ENCODE data around the gene HACE1. TPM values are rescaled to one million over a fixed set of nuclear protein-coding genes. Genes with fewer than 3 reads are reported as not detected.

HACE1 gene
- total RNA-seq, 2 experiments from 2014 or later = 7.4 to 8.2 TPM

- Histone ChIP-seq H3K4me1 (ENCODE audit: insufficient read depth, low read length) (peaks cover 7% of the 10 kb centered on the region), H3K36me3 (ENCODE audit: insufficient read depth, low read length) (no peaks in the 10 kb centered on the region), H3K27me3 (ENCODE audit: control insufficient read depth in 1 of 2, insufficient read depth in 2 of 2, low read length in 2 of 2) (no peaks in the 10 kb centered on the region), H3K9me3 (ENCODE audit: control insufficient read depth in 1 of 2, insufficient read depth in 1 of 2, low read length in 2 of 2) (no peaks in the 10 kb centered on the region), H3K4me3 (ENCODE audit: low read length) (no peak overlapping the region), H3K27ac (ENCODE audit: low read depth in 1 of 2, low read length in 2 of 2) (no peak overlapping the region)
- ChIA-PET POLR2A (no interaction called here), CTCF (no interaction called here)
- DNase-seq = no peak
- Mint-ChIP-seq H3K36me3 (ENCODE audit: low read depth) (no peaks in the 10 kb centered on the region), H3K9me3 (no peaks in the 10 kb centered on the region), H3K4me3 (no peak overlapping the region), H3K4me1 (ENCODE audit: low read depth) (peaks cover 47% of the 10 kb centered on the region), H3K27me3 (no peaks in the 10 kb centered on the region), H3K27ac (no peak overlapping the region)
- TF ChIP-seq CTCF (IDR thresholded peaks at IDR 0.05) = no peak
- ATAC-seq (ENCODE audit: poor library complexity) = no peak
- intact Hi-C loops (cut with DNase I, micrococcal nuclease) = no loop called here
Observed at GRCh38 chr6:104698979-104699378, 160.7 kb downstream of the HACE1 start.

- DNase-seq (no peak), ATAC-seq (ENCODE audit: poor library complexity) (no peak)
- H3K27me3 ChIP-seq (ENCODE audit: control insufficient read depth in 1 of 2, insufficient read depth in 2 of 2, low read length in 2 of 2) = no peaks in the 10 kb centered on the region
- Mint-ChIP-seq H3K27ac (no peak overlapping the region), H3K4me1 (ENCODE audit: low read depth) (peaks cover 43% of the 10 kb centered on the region), H3K36me3 (ENCODE audit: low read depth) (no peaks in the 10 kb centered on the region), H3K9me3 (no peaks in the 10 kb centered on the region), H3K27me3 (no peaks in the 10 kb centered on the region), H3K4me3 (no peak overlapping the region)
- no peak for TF ChIP-seq CTCF (IDR thresholded peaks at IDR 0.05)
- no peak overlapping the region for H3K4me3 ChIP-seq (ENCODE audit: low read length)
- no peaks in the 10 kb centered on the region for H3K36me3 ChIP-seq (ENCODE audit: insufficient read depth, low read length)
- no peak overlapping the region for H3K27ac ChIP-seq (ENCODE audit: low read depth in 1 of 2, low read length in 2 of 2)
- H3K9me3 ChIP-seq (ENCODE audit: control insufficient read depth in 1 of 2, insufficient read depth in 1 of 2, low read length in 2 of 2) = no peaks in the 10 kb centered on the region
- no peaks in the 10 kb centered on the region for H3K4me1 ChIP-seq (ENCODE audit: insufficient read depth, low read length)
- POLR2A ChIA-PET = no interaction called here
- CTCF ChIA-PET = no interaction called here
- intact Hi-C loops (cut with DNase I, micrococcal nuclease) = no loop called here
Observed at GRCh38 chr6:104692008-104692407, 167.7 kb downstream of the HACE1 start.

- POLR2A ChIA-PET = interaction anchor here (0.7 kb wide), 1 partner anchor 16 kb away, joined by 3 read pairs; no protein-coding TSS in a partner anchor
- no peak overlapping the region for H3K4me3 ChIP-seq (ENCODE audit: low read length)
- H3K27ac ChIP-seq (ENCODE audit: low read depth in 1 of 2, low read length in 2 of 2) = no peak overlapping the region
- no peaks in the 10 kb centered on the region for H3K36me3 Mint-ChIP-seq (ENCODE audit: low read depth)
- peaks cover 33% of the 10 kb centered on the region for H3K4me1 Mint-ChIP-seq (ENCODE audit: low read depth)
- H3K27me3 Mint-ChIP-seq = no peaks in the 10 kb centered on the region
- H3K9me3 ChIP-seq (ENCODE audit: control insufficient read depth in 1 of 2, insufficient read depth in 1 of 2, low read length in 2 of 2) = no peaks in the 10 kb centered on the region
- H3K4me1 ChIP-seq (ENCODE audit: insufficient read depth, low read length) = no peaks in the 10 kb centered on the region
- H3K27me3 ChIP-seq (ENCODE audit: control insufficient read depth in 1 of 2, insufficient read depth in 2 of 2, low read length in 2 of 2) = no peaks in the 10 kb centered on the region
- H3K36me3 ChIP-seq (ENCODE audit: insufficient read depth, low read length) = no peaks in the 10 kb centered on the region
- no peak overlapping the region for H3K4me3 Mint-ChIP-seq
- ATAC-seq (ENCODE audit: poor library complexity) (no peak), DNase-seq (no peak)
- H3K9me3 Mint-ChIP-seq = no peaks in the 10 kb centered on the region
- CTCF ChIA-PET = no interaction called here
- no peak overlapping the region for H3K27ac Mint-ChIP-seq
- TF ChIP-seq CTCF (IDR thresholded peaks at IDR 0.05) = no peak
- intact Hi-C loops (cut with DNase I, micrococcal nuclease) = no loop called here
Observed at GRCh38 chr6:104689551-104690205, 170.0 kb downstream of the HACE1 start.
